ENCODE measurements around the gene ARRDC3.

- no peak for TF ChIP-seq CTCF (IDR thresholded peaks at IDR 0.05; ENCODE audit: poor library complexity, severe bottlenecking)
- no peak for TF ChIP-seq EZH2 (IDR thresholded peaks at IDR 0.05; ENCODE audit: borderline replicate concordance, insufficient read depth, low read length, poor library complexity, severe bottlenecking)
Measured at GRCh38 chr5:91369480-91369879, 13.6 kb downstream of the ARRDC3 start.

Data from neural cell (in vitro differentiated cells).